NOMO-1 treated with DMSO at 0.1 percent for 48 hours (cell line): Measurements from ENCODE around the gene ACTC1.
"Not testable (repeated sequence)": the region's sequence is repeated elsewhere in the genome, so short reads cannot be mapped to it uniquely, and the experiment has no call there.

Source experiments
- DNase-seq: peaks from one replicate; lab custom pipeline; 2025; ENCODE audit not compliant: unreplicated experiment; lab: John Stamatoyannopoulos, UW

Gene ACTC1

GRCh38 chr15:34795267-34796081, at the start of gene ACTC1:
TSS of gene ACTC1 (minus strand) at chr15:34795549. CDS start at chr15:34794808, 741 bp downstream.
- DNase-seq, result no peak

GRCh38 chr15:34841262-34841725, 45.9 kb upstream of the ACTC1 start:
- no peak for DNase-seq

DNA sequence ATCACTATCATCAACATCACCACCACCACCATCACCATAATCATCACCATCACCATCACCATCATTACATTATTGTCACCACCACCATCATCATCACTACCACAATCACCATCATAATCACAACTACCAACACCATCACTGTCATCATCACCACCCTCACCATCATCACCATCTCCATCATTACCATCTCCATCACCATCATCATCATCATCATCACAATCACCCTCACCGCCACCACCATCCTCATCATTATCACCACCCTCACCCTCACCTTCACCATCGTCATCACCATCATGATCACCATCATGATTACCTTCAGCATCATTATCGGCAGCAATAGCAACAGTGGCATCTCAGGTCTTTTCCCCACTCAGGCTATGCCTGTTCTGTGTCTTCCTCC, 42.9 kb upstream of the ACTC1 start:
- DNase-seq, result no peak

DNA sequence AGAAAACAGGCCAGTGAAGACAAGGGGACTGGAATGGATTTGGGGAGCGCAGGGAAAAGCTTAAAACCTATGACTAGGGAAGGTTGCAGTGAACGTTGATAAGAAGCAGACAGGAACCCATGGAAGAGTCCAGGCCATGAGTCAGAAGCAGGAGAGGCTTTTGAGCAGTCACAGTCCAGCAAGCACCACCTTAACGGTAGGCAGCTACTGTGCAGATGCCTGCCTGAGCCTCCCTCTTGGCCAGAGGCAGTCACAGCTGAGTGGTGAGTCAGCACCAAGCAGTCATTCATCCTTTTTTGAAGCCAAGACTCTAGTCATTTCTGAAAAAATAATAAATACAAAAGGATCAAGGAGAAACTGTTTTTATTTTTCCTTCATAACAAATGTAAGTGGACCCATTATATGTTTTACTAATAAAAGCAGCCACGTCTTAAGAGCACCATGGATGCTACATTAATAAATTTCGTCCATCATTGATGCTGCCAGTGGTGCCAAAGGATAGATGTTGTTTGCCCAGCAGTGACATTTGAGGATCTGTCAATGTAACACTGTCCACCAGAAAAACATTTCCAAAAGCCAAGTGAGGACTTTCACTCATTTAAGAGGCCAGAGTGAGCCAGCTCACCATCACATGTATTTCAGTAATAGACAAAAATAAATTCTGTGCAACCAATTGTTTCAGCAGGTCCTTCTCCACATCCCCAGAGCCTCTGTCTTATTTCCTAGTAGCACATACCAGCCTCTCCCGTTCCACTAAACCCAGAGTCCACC, 42.1 kb upstream of the ACTC1 start:
- DNase-seq, result no peak

DNA sequence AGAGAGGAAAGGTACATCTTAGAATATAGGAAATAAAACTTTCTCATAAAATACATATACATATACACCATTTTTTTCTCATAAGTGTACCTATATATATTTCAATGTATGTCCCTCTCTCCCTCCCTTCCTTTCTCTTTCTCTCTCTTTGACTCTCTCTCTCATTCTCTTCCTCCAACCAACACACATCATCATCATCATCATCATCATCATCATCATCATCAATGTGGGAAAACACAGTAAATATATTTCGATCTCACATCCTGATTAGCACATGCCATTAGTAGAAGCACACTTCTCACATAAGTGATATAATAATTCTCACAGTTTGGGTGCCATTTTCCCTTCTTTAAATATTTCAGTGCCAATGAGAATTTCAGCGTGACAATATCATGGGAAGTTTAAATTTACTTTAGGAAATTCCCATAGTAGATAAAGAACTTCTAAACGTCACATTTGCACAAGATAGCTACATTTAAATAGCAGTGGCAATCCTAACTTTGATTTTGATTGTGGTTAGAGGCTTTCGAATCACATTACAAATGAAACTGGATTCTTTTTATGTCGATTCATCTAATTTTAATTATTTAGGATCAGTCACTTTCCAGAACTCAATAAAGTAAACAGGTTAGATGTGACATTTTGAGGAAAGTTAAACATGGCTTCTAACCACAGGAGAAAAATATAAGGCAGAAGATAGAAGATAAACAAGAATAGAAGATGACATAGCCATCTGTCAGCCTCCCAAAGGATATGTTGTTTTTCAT, 33.0 kb upstream of the ACTC1 start:
- no peak for DNase-seq

DNA sequence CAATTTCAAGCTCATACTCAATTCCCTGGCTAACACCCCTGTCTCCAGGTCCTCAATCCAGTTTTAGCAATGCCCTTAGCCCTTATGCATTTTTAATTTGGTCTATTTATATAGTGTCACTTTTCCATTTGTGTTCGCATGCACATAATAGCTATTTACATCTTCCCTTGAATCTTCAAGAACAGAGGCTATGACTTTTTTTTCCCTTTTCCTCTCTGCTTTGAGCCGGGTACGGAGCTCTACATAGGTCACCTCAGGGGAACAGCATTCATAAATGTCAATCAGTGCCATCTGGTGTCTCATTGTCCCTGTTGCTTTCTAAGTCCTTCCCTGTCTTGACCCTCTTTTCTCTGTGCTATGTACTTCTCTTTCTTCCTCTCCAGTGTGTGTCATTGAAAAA, 26.5 kb upstream of the ACTC1 start:
- DNase-seq, result no peak

- DNase-seq, result no peak
Observed at GRCh38 chr15:34820110-34820509, 24.8 kb upstream of the ACTC1 start.

GRCh38 chr15:34818526-34818925, 23.2 kb upstream of the ACTC1 start:
- no peak for DNase-seq

- no peak for DNase-seq
Observed at GRCh38 chr15:34815836-34816235, 20.5 kb upstream of the ACTC1 start.

DNA sequence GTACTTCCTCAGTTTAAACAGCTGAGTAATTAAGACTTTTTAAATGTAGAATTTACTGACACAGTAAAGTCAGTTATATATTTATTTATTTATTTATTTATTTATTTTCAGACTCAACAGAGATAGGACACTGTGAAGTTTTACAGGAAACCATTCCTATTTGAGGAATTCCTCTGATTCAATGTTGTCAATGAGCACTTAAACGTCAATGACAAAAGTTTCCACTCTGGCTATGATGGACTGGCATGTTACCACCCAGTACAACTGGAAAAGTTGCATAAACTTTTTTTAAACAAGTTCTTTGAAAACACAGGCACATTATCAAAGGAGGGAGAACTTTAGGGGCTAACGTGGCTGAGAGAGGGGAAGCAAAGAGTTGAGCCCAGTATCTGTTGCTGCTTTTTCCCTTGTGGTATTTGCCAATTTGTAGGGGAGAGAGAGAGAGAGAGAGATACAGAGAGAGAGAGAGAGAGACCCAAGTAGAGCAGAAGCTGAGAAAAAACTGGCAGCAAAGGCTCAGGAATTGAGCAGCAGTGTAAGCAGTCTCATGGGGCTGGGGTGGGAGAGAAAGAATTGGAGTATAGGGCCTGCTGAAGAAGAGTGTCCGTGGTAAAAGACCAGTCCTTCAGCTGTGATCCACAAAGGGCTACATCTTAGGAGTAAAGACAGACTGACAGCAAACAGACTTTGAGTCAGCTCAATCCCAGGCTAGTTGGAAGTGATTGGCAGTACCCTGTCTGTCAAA, 18.3 kb upstream of the ACTC1 start:
- DNase-seq, result no peak

DNA sequence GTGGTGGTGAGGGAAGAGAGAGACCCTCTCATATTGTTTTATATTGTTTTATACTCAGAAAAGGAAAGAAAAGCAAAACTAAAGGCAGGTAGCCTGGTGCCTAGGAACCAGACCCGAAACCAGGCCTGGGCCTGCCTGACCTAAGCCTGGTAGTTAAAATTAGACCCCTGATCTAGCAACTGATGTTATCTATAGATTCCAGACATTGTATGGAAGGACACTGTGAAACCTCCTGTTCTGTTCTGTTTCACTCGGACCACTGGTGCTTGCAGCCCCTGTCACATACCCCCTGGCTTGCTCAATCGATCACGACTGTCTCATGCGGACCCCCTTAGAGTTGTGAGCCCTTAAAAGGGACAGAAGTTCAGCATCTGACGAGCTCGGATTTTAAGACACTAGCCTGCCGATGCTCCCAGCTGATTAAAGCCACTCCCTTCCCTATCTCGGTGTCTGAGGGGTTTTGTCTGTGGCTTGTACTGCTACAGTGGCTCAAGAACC, 17.6 kb upstream of the ACTC1 start:
- DNase-seq, result not testable (repeated sequence)

- no peak for DNase-seq
Observed at GRCh38 chr15:34812369-34812768, 17.0 kb upstream of the ACTC1 start.

DNA sequence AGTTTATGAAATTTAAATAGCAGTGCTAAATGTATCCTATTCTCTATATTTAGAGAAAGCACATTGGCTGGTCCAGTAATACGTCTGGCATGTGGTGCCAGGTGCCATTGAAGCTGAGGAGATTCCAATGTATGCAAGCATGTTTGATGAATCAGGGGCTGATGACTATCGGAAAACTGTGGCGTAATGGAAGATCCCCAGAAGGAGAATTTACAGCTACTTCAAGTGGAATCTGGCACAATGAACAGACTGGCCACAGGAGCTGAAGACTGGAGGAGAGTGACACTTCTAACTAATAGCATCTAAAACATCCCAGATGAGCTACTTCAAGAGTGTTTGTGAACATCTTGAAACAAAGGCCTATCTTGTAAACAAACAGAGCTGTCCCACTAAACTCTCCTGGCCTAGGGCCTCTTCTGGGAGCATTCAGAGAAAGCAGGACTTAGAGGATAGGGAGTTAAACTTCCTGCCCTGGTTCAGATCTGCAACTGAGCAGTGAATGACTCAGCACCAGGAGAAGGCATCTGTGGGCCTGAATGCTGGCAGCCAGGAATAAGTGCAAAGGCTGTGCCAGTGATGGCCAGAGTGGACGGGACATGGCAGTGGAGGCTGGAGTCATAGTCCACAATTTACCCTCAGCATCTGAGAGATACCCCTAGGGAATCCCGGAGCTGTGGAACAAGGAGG, 15.2 kb upstream of the ACTC1 start:
- no peak for DNase-seq

DNA sequence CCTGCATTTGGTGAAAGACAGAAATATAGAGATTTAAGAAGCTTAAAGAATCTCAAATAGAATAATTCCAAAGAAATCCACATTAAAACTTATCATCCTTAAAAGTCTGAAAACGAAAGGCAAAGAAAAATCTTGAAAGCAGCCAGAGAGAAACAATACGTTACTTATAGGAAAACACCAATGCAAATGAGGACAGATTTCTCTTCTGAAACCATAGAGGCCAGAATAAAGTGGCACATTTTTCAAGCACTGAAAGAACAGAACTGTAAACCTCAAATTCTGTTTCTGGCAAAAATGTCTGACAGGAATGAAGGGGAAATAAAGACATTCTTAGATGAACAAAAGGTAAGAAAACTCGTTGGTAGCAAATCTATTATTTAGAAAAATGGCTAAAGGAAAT, 13.8 kb upstream of the ACTC1 start:
- no peak for DNase-seq

DNA sequence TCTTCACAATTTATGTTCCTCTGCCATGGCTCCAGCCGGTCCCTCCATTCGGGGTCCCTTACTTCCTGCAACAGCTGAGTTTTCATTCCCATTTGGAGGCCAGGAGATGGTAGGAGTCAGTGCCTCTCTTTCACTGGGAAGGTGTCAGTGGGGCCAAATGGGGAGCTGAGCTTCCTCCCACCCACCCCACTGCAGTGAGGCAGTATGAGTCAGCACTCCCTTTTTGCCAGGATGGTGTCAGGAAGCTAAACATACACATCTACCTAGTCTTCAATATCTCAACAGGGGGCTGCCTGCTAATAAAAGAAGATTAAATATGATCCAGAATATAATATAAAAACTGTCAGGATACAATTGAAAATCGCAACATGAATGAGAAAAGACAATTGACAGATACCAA, 12.7 kb upstream of the ACTC1 start:
- DNase-seq, result no peak

DNA sequence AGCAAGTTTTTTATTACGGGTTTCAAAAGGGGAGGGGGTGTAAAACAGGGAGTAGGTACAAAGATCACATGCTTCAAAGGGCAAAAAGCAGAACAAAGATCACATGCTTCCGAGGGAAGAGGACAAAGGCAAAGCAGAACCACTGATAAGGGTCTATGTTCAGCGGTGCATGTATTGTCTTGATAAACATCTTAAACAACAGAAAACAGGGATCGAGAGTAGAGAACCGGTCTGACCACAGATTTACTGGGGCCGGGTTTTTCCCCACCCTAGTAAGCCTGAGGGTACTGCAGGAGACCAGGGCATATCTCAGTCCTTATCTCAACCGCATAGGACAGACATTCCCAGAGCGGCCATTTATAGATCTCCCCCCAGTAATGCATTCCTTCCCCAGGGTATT, 11.9 kb upstream of the ACTC1 start:
- DNase-seq, result not testable (repeated sequence)

- no peak for DNase-seq
Observed at GRCh38 chr15:34804776-34805175, 9.4 kb upstream of the ACTC1 start.

- no peak for DNase-seq
Observed at GRCh38 chr15:34804113-34804512, 8.8 kb upstream of the ACTC1 start.

GRCh38 chr15:34802803-34803750, 7.7 kb upstream of the ACTC1 start:
- no peak for DNase-seq
